KOPT-K1 (cell line): ENCODE data around the gene ADI1.
A peak's percentile ranks its signal among the peaks of the same experiment; 100 is the strongest.

Experiments used
- H3K27ac ChIP-seq: fragments of 200-600 bp; sonication (generic); 2 replicates; pipeline ENCODE4 v1.5.1; 2016; ENCODE audit warnings: antibody characterized with exemption, mild to moderate bottlenecking, low read depth, low read length; ENCODE audit not compliant: poor library complexity, severe bottlenecking
- H3K36me3 ChIP-seq: fragments of 200-600 bp; sonication (generic); 2 replicates; pipeline ENCODE4 v1.5.1; 2017; ENCODE audit warnings: antibody characterized with exemption, mild to moderate bottlenecking, low read length, moderate library complexity; ENCODE audit not compliant: insufficient read depth
- H3K9me3 ChIP-seq: fragments of 200-600 bp; sonication (generic); 2 replicates; pipeline ENCODE4 v1.5.1; 2017; ENCODE audit warnings: antibody characterized with exemption, low read length, mild to moderate bottlenecking; ENCODE audit not compliant: insufficient read depth, poor library complexity, severe bottlenecking

ADI1 gene, protein sequence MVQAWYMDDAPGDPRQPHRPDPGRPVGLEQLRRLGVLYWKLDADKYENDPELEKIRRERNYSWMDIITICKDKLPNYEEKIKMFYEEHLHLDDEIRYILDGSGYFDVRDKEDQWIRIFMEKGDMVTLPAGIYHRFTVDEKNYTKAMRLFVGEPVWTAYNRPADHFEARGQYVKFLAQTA

DNA sequence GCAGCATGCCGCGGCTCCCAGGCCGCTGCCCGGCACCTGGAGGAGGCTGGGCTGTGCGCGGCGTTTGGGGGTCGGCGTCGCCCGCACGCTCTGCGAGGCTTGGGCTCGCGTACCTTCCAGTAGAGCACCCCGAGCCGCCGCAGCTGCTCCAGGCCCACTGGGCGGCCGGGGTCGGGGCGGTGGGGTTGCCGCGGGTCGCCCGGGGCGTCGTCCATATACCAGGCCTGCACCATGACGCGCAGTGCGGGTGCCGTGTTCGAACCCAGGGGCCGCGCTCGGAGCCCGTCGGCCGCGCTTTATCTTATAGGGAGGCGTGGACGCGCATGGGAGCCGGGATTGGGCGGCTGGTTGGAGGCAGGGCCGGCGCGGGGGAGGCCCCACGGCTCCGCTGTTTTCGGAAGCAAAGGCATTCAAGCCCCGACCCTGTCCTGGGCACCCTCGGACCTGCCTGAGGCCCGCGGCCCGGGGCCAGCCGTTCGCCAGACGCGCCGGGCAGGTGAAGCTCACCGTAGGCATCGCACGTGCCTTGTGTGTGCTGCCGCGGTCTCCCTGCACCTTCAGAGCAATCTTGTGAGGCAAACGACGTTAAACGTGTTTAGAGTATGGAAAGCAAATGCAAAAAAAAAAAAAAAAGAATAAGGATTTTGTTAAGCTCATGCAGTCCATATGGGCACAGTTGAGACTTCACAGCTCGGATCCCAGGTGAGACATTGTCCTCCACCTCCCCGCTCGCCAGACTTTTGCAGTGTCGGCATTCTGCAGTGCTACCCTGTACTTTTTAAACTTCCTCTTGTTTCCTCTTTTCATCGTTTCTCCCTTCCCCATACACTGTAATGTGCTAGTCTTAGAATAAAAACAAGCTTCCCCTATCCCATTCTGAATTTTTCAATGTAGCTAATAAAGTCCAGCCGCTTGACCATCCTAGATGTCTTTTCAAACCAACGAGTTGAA is at the start of gene ADI1:
TSS of gene ADI1 (minus strand) at position 277 of the 951 bp plus-strand sequence. CDS start at position 233, 44 bp downstream.
- Histone ChIP-seq H3K27ac (peak within 1 kb of the TSS; percentile 87), H3K36me3 (peaks cover 4% of the 10 kb centered on the region; the same call in 1 of the 2 replicates), H3K9me3 (peaks cover 12% of the 10 kb centered on the region)

DNA sequence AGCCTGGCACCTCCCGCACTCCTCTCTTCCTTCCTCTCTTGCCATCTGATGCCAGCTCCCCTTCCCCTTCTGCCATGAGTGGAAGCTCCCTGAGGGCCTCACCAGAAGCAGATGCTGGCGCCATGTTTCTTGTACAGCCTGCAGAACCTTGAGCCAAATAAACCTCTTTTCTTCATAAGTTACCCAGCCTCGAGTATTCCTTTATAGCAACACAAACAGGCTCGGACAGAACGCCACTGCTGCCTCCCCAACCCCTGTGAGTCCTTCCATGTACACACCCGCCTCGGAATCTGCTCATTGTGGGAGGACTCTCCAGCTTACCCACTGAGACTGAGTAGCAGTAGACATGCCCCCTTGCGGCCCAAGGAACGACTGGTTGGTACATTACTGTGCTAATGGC is 47.5 kb upstream of the ADI1 start:
- Histone ChIP-seq H3K9me3 (no peaks in the 10 kb centered on the region), H3K36me3 (0 out of 2 replicates have a peak, but pooled peaks cover 7% of the 10 kb centered on the region), H3K27ac (no peak overlapping the region)

DNA sequence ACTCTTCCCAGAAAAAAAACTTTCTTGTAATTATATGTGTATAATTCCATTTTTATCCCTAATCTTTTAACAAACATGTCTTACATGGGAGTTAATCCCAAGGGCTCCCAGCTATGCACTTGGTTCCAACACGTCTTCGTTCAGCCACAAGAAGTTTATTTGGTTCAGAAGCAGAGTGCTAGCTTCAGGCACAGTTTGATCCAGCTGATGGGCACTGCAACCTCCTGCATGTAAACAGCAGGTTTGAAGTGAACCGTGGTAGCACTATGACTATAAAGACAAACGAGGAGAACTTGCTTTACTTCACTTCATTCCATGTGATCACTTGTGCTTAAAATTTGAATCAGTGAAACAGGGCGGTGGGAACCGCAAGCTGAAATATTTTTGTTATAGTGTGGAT is 45.8 kb upstream of the ADI1 start:
- peaks cover 12% of the 10 kb centered on the region; the same call in 1 of the 2 replicates for H3K36me3 ChIP-seq
- H3K27ac ChIP-seq = no peak overlapping the region
- no peaks in the 10 kb centered on the region for H3K9me3 ChIP-seq

DNA sequence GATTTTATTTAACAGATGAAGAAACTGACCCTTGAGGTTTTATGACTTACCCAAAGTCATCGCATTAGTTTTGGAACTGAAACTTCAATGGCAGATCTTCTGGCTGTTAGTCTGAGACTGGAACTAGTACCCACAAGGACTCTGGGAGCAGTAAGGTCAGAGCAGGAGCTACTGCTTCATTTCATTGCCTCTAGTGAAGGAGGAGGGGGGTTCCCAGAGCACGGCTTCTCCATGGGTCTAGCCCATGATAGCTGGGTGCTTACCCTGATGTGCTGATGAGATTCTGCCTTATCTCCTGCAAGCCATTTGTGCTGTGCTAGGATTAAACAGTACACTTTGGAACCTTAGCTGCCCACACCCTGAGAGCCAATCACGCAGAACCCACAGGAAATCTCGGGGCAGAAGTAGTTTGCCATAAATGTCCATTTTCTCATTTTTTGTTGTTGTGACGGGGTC is 44.2 kb upstream of the ADI1 start:
- Histone ChIP-seq H3K9me3 (no peaks in the 10 kb centered on the region), H3K36me3 (peaks cover 12% of the 10 kb centered on the region; the same call in 1 of the 2 replicates), H3K27ac (no peak overlapping the region)

DNA sequence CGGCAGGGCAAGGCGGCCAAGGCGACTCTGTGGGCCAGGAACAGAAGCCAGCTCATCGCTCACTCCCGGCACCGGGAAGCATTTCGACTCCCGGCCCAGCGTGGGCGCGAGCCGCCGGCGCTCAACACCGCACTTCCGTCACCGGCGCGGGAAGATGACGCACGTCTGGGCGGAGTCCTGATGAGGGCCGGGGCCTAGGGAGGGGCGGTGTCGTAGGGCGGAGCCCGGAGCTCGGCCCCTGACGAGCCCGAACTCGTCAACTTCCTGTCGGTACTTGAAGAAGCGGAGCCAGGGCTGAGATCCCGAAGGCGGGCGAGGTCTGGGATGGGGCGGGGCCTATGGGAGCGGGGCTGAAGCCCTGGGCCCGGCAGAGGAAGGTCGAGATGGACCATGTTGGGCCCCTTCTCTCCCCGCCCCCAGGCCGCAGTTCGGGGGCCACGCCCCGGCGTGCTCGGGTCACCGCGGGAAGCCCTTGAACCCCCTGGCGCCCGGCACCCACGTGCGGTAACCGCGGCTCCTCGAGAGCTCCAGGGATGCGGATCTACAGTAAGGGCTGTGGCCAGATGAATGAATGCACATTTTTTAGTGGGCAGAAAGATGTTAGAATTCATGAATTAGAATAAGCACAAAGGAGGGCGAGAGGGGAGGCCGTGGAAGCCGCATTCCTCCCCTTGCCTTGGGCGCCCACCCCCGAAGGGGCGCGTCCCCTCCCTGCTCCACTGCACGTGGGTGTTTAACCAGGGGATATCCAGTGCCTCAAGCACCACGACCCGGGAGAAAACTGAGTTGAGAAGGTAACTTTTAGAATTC is 39.1 kb upstream of the ADI1 start, which contains the start of gene RNASEH1:
TSS of gene RNASEH1 (minus strand) at position 129 of the 810 bp plus-strand sequence. CDS start at position 56, 73 bp downstream.
- Histone ChIP-seq H3K9me3 (no peaks in the 10 kb centered on the region), H3K36me3 (peaks cover 47% of the 10 kb centered on the region)

DNA sequence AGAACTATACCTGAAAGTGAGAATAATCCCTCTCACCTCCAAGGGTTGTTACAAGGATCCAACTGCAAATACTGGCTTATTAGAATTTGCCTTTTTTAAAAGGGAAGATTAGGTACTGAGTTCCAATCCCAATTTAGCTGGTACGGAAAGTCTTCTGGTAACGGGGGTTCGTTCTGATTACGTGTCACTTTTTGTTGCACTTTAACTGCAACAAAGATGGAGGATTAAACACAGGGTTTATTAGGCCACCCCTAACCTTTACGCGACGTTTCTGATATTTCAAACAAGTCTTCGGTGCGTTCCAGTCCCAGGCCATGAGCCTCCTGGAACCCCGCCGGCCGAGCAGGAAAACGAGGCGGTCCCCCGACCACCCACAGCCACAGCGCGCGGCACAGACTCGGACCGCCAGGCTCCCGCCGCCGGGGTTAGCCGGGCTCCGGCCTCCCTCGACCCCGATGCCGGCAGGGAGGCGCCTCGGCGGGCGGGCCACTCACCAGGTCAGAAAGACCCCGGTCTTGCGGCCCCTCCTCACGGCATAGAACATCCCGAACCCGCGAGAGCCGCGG is 38.4 kb upstream of the ADI1 start:
- Histone ChIP-seq H3K9me3 (no peaks in the 10 kb centered on the region), H3K27ac (peak overlapping the region; percentile 82), H3K36me3 (peaks cover 54% of the 10 kb centered on the region)

More for the DNA sequence above, 39.1 kb upstream of the ADI1 start, which contains the start of gene RNASEH1:
- H3K27ac ChIP-seq = peak within 1 kb of the TSS; percentile 82

DNA sequence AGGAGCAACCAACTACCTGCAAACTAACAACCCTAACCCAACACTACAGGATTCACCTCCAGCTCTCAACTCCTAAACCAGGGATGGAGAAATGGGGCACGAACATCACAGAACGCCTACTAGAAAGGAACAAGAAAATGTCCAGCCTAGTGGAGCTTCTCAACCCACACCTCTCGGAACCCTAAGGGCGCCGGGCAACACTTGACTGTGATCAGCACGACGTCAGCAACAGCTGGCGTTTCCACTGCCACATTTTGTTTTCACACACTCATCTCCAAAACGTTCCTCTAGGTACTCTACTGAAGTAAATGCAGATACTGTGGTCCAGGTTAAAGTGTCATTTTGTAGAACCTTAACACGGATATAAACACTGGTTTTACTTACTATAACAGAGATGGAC is 34.6 kb upstream of the ADI1 start:
- H3K36me3 ChIP-seq = peaks cover 79% of the 10 kb centered on the region
- no peaks in the 10 kb centered on the region for H3K9me3 ChIP-seq
- no peak overlapping the region for H3K27ac ChIP-seq

DNA sequence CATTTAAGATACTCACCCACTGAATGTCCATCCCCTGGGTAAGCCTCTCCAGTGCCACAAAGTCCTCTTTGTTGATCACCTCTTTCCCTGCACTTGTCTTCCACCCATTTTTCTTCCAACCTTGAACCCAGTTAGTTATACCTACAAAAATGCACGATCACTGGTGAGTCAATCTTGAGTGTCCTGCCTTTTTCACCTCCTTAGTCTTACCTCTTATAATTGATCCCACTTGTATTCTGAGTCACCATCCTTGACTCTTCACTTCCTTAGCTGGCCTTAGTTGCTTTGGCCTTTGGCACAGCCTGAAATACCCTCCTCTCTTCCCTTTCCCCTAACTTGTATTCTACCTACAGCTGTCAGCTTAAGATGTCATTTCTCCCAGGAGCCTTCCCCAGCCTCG is 28.6 kb upstream of the ADI1 start:
- no peaks in the 10 kb centered on the region for H3K9me3 ChIP-seq
- H3K27ac ChIP-seq = no peak overlapping the region
- peaks cover 99% of the 10 kb centered on the region for H3K36me3 ChIP-seq

DNA sequence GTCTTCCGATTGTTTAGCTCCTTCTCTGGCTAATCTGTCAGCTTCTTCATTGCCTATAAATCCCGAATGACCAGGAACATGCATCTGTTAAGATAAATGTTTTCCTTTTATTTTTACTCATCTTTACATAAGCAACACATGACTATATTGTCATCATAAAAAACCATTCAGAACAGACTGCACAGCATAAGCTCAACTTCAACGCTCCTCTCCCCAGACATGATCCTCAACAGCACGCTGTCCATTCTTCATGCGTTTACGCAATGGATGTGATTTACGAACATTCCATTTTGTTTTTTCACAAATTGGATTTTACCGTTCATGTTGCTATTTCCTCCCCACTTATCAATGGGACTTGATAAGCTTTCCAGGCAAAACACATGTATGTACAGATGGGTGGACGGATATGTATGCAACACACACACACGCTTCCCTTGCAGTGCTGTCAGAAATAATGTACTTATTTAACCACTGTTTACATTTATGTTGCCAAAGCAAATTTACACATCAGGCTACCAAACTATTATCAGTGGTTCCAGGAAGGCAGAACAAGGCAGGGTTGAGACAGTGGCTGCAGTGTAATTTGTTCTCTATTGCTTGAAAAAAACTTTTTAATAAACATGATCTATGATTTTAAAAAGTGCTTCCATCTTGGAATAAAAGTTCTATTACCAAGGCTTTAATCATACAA is 26.6 kb upstream of the ADI1 start:
- H3K27ac ChIP-seq = no peak overlapping the region
- no peaks in the 10 kb centered on the region for H3K9me3 ChIP-seq
- peaks cover 100% of the 10 kb centered on the region for H3K36me3 ChIP-seq

DNA sequence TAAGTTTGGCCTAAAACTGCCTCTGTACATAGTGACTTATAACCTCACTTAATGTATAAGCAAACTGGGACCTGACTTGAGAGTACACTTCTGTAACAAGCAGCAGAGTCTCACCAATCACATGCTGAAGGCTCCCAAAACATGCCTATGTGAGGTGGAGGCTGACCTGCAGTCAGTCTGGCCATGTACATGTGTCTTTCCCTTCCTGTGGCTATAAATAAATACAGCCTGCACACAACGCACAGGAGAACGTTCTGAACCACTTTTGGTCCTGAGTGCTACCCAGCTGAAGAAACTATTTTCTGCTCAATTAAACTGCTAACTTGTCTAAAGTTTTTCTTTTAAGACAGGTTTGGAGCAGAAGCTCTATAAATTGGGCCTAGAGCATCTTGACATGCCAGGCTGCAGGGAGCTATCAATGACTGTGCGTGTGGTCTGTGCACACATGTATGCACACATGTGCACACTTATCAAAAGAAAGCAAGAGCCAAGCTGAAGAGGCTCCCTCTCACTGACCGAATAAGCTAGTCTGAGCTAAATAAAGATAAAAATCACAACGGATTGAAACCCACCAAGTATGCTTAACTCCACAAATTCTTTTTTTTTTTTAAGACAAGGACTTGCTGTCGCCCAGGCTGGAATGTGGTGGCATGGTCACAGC is 23.8 kb upstream of the ADI1 start:
- Histone ChIP-seq H3K36me3 (peaks cover 99% of the 10 kb centered on the region), H3K9me3 (no peaks in the 10 kb centered on the region)

DNA sequence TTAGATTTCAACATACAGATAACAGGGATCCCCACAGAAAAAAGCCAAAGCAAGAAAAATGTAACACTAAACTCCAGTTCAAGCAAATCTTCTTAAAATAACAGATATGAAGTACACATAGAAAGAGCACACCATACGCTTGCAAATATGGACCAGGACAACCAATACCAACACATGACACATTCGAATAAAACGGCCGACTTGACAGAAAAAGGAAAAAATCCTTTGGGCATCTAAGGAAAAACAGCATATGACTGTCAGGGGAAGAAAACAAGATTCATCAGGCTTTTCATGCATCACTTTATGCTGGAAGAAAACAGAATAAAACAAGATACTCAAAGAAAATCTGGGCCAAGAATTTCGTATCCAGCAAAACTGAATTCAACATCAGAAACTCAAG is 22.8 kb upstream of the ADI1 start:
- Histone ChIP-seq H3K36me3 (peaks cover 88% of the 10 kb centered on the region), H3K9me3 (no peaks in the 10 kb centered on the region), H3K27ac (no peak overlapping the region)

More for the DNA sequence above, 23.8 kb upstream of the ADI1 start:
- H3K27ac ChIP-seq = no peak overlapping the region

DNA sequence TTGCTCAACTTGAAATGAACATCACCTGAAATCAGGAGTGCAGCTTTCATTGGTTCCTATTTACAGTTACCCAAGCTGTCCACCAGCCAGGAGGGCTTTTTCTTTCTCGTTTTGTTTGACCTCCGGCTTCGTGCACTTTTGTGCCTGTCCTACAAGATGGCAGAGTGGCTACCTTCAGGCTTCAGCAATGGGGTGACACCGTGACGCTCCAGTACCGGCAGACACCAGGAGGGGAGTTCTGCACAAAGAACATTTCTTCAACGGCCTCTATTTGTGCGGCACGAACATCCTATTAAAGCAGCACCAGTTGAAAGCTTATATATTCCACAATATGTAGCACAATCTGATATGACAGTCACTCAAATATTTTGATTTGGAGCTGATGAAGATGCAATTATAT is 20.5 kb upstream of the ADI1 start:
- Histone ChIP-seq H3K9me3 (no peaks in the 10 kb centered on the region), H3K36me3 (peaks cover 67% of the 10 kb centered on the region)

DNA sequence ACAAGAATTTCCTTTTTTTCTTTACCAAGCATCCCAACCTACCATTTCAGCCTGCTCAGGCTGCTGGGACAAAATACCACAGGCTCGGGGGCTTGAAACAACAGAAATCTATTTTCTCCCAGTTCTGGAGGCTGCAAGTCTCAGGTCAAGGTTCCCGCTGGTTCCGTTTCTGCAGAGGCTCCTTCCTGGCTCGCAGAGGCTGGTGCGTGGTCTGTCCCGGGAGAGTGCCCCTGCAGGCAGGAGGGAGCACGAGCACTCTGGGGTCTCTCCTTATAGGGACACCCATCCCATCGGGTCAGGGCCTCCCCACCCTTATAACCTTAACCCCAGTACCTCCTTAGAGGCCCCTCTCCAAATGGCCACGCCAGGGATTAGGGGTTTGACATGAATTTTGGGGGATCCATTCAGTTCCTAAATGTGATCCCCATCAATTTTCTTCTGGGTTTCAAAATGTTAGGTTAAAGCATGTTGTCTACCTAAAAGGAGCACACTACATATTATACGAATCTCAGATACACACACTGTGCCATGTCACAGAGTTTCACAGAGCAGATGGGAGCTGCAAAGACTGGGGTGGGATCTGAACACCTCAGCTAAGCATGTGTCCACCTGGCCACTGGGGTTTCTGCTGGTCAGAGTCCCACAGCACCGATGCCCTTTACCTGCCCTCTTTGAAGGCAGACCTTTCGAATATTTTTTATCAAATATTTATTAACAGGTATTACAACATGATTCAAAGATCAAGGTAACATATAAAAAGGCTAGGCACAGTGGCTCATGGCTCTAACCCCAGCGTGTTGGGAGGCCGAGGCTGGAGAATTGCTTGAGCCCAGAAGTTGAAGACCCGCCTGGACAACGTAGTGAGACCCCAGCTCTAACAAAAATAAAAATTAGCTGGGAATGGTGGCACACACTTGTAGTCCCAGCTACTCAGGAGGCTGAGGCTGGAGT is 17.6 kb upstream of the ADI1 start:
- H3K9me3 ChIP-seq = peaks cover 9% of the 10 kb centered on the region
- H3K36me3 ChIP-seq = peaks cover 51% of the 10 kb centered on the region
- H3K27ac ChIP-seq = no peak overlapping the region

More for the DNA sequence above, 20.5 kb upstream of the ADI1 start:
- H3K27ac ChIP-seq = no peak overlapping the region
